ENCODE data around the gene SNAP47.

Gene SNAP47

GRCh38 chr1:227753999-227754711 lies 18.9 kb downstream of the SNAP47 start:
- no peak for DNase-seq
- no peaks in the 10 kb centered on the region for H3K27me3 ChIP-seq (replicated peaks; ENCODE audit: insufficient read depth, low read length)
- H3K4me3 ChIP-seq (ENCODE audit: low read length): no peak overlapping the region
- peaks cover 4% of the 10 kb centered on the region for H3K36me3 ChIP-seq (replicated peaks; ENCODE audit: insufficient read depth, low read length)
- no peaks in the 10 kb centered on the region for H3K9me2 ChIP-seq (replicated peaks; ENCODE audit: insufficient read depth, low read length)
- H3K79me2 ChIP-seq (ENCODE audit: low read length): peaks cover 74% of the 10 kb centered on the region
- no peak overlapping the region for H3K27ac ChIP-seq (ENCODE audit: low read length)
- H3K9me3 ChIP-seq (replicated peaks; ENCODE audit: insufficient read depth, low read length): no peaks in the 10 kb centered on the region
- no peaks in the 10 kb centered on the region for H4K20me1 ChIP-seq (ENCODE audit: insufficient read depth, low read length)
- H2AFZ ChIP-seq (ENCODE audit: low read length): no peak overlapping the region
- TF ChIP-seq EZH2 (optimal IDR thresholded peaks at IDR 0.05; ENCODE audit: low read depth, low read length) (no peak), EZH2phosphoT487 (IDR thresholded peaks at IDR 0.05; ENCODE audit: low read length) (no peak)
- TF ChIP-seq, protein P1, sequence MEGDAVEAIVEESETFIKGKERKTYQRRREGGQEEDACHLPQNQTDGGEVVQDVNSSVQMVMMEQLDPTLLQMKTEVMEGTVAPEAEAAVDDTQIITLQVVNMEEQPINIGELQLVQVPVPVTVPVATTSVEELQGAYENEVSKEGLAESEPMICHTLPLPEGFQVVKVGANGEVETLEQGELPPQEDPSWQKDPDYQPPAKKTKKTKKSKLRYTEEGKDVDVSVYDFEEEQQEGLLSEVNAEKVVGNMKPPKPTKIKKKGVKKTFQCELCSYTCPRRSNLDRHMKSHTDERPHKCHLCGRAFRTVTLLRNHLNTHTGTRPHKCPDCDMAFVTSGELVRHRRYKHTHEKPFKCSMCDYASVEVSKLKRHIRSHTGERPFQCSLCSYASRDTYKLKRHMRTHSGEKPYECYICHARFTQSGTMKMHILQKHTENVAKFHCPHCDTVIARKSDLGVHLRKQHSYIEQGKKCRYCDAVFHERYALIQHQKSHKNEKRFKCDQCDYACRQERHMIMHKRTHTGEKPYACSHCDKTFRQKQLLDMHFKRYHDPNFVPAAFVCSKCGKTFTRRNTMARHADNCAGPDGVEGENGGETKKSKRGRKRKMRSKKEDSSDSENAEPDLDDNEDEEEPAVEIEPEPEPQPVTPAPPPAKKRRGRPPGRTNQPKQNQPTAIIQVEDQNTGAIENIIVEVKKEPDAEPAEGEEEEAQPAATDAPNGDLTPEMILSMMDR (IDR thresholded peaks at IDR 0.05; ENCODE audit: low read length): no peak
- peaks cover 4% of the 10 kb centered on the region for H3K4me1 ChIP-seq (ENCODE audit: low read length)
- peaks cover 3% of the 10 kb centered on the region; the same call in 1 of the 2 replicates for H3F3A ChIP-seq (ENCODE audit: insufficient read depth, low read length)
- no peak overlapping the region for H3K9ac ChIP-seq (ENCODE audit: low read length)
- no peak overlapping the region for H3K4me2 ChIP-seq (ENCODE audit: low read depth, low read length)

DNA sequence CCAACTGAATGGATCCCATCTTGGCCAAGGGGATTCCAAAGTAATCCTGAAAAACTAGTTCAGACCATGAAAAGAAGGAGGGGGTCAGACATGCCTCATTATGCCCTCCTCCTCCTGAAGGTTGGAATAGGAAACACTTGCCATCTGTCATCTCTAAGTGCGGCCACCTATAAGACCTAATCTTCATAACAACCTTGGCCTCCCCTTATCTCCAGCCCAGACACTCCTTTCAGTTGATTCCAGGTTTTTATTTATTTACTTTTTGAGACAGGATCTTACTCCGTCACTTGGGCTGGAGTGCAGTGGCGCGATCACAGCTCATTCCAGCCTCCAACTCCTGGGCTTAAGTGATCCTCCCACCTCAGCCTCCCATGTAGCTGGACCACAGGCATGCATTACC lies 19.7 kb downstream of the SNAP47 start:
- no peak overlapping the region for H3K4me3 ChIP-seq (ENCODE audit: low read length)
- peaks cover 71% of the 10 kb centered on the region for H3K79me2 ChIP-seq (ENCODE audit: low read length)
- no peak for DNase-seq
- peaks cover 5% of the 10 kb centered on the region for H3F3A ChIP-seq (ENCODE audit: insufficient read depth, low read length)
- no peaks in the 10 kb centered on the region for H4K20me1 ChIP-seq (ENCODE audit: insufficient read depth, low read length)
- H3K4me2 ChIP-seq (ENCODE audit: low read depth, low read length): no peak overlapping the region
- H3K27ac ChIP-seq (ENCODE audit: low read length): no peak overlapping the region
- peaks cover 12% of the 10 kb centered on the region for H3K4me1 ChIP-seq (ENCODE audit: low read length)
- H3K27me3 ChIP-seq (replicated peaks; ENCODE audit: insufficient read depth, low read length): no peaks in the 10 kb centered on the region
- no peak overlapping the region for H3K9ac ChIP-seq (ENCODE audit: low read length)
- no peaks in the 10 kb centered on the region for H3K9me3 ChIP-seq (replicated peaks; ENCODE audit: insufficient read depth, low read length)
- H3K9me2 ChIP-seq (replicated peaks; ENCODE audit: insufficient read depth, low read length): no peaks in the 10 kb centered on the region
- no peak overlapping the region for H2AFZ ChIP-seq (ENCODE audit: low read length)
- peaks cover 9% of the 10 kb centered on the region for H3K36me3 ChIP-seq (replicated peaks; ENCODE audit: insufficient read depth, low read length)
- TF ChIP-seq EZH2phosphoT487 (IDR thresholded peaks at IDR 0.05; ENCODE audit: low read length): no peak
- TF ChIP-seq, protein P1 (IDR thresholded peaks at IDR 0.05; ENCODE audit: low read length): no peak
- no peak for TF ChIP-seq EZH2 (optimal IDR thresholded peaks at IDR 0.05; ENCODE audit: low read depth, low read length)

DNA sequence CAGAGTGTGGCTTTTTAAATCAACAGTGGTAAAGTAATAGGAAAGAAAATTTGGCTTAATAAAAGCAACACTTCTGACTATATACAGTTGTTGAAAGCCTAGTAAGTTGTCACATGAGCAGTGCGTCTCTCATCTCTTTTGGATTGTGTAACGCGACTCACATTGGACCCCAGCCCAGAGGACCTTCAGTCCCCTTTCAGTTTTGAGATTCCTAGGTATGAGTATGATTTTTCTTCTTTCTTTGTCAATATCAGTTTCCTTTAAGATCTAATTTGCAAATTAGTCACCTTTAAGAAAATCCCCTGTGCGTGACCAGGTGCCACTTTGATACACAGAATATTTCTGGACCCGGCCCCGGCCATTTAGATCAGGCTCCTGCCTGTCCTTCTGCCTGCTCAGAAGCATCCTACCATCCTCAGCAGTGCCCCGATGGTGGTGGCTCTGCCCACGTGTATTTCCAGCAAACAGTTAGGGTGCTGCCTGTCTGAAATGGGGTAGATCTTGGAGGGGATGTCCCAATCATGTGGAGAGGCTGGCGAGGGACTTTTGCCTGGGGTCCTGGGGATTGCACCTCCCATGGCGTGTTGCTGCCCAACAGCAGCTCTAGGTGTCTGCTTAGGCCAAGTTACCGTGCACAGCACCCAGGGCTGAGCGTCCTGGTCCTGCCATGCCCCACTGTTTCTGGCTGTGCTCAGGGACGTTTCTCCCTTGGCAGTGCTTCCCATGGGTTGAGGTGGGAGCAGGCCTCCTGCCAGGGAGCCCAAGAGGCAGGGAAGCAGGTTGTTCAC lies 21.1 kb downstream of the SNAP47 start:
- no peak overlapping the region for H3K4me2 ChIP-seq (ENCODE audit: low read depth, low read length)
- H3K4me1 ChIP-seq (ENCODE audit: low read length): peaks cover 25% of the 10 kb centered on the region
- H3K9me3 ChIP-seq (replicated peaks; ENCODE audit: insufficient read depth, low read length): no peaks in the 10 kb centered on the region
- H3K9me2 ChIP-seq (replicated peaks; ENCODE audit: insufficient read depth, low read length): no peaks in the 10 kb centered on the region
- H3K36me3 ChIP-seq (replicated peaks; ENCODE audit: insufficient read depth, low read length): peaks cover 9% of the 10 kb centered on the region
- H3K9ac ChIP-seq (ENCODE audit: low read length): no peak overlapping the region
- no peaks in the 10 kb centered on the region for H3K27me3 ChIP-seq (replicated peaks; ENCODE audit: insufficient read depth, low read length)
- no peak for DNase-seq
- H3K79me2 ChIP-seq (ENCODE audit: low read length): peaks cover 63% of the 10 kb centered on the region
- H3K27ac ChIP-seq (ENCODE audit: low read length): no peak overlapping the region
- no peaks in the 10 kb centered on the region for H4K20me1 ChIP-seq (ENCODE audit: insufficient read depth, low read length)
- H3K4me3 ChIP-seq (ENCODE audit: low read length): no peak overlapping the region
- H3F3A ChIP-seq (ENCODE audit: insufficient read depth, low read length): peaks cover 20% of the 10 kb centered on the region
- TF ChIP-seq EZH2phosphoT487 (IDR thresholded peaks at IDR 0.05; ENCODE audit: low read length) (no peak), EZH2 (optimal IDR thresholded peaks at IDR 0.05; ENCODE audit: low read depth, low read length) (no peak)
- TF ChIP-seq, protein P1 (IDR thresholded peaks at IDR 0.05; ENCODE audit: low read length): no peak
- H2AFZ ChIP-seq (ENCODE audit: low read length): no peak overlapping the region

Data from MM.1S (cell line).